H9 (cell line): ENCODE results near the gene CENPP. TPM values are rescaled to one million over a fixed set of nuclear protein-coding genes. Genes with fewer than 3 reads are reported as not detected.

Experiments
- DNase-seq: peaks from one replicate; pipeline ENCODE4 v3.0.0-alpha.2; 2017
- H2AFZ ChIP-seq: one replicate; pipeline ENCODE4 v1.6.1; 2013; ENCODE audit warnings: mild to moderate bottlenecking, low read length, control low read depth, moderate library complexity
- H2AK5ac ChIP-seq: 2 replicates; pipeline ENCODE4 v1.6.1; 2013; ENCODE audit warnings: low read length, control low read depth, mixed read lengths; ENCODE audit not compliant: insufficient read length
- H2BK120ac ChIP-seq: one replicate; pipeline ENCODE4 v1.6.1; 2013; ENCODE audit warnings: low read depth, mild to moderate bottlenecking, low read length, control low read depth, inconsistent platforms; ENCODE audit not compliant: poor library complexity, severe bottlenecking
- H2BK12ac ChIP-seq: 2 replicates; pipeline ENCODE4 v1.6.1; 2013; ENCODE audit warnings: low read length, control low read depth, mixed read lengths, low read depth; ENCODE audit not compliant: insufficient read length
- H2BK15ac ChIP-seq: 2 replicates; pipeline ENCODE4 v1.6.1; 2013; ENCODE audit warnings: low read depth, low read length, control low read depth
- H2BK20ac ChIP-seq: one replicate; pipeline ENCODE4 v1.6.1; 2013; ENCODE audit warnings: low read depth, mild to moderate bottlenecking, low read length, control low read depth, inconsistent platforms; ENCODE audit not compliant: poor library complexity, severe bottlenecking
- H2BK5ac ChIP-seq: 2 replicates; pipeline ENCODE4 v1.6.1; 2013; ENCODE audit warnings: low read length, control low read depth, mixed read lengths; ENCODE audit not compliant: insufficient read length
- H3K14ac ChIP-seq: 2 replicates; pipeline ENCODE4 v1.6.1; 2013; ENCODE audit warnings: low read length, control low read depth; ENCODE audit not compliant: insufficient read depth
- H3K18ac ChIP-seq: 2 replicates; pipeline ENCODE4 v1.6.1; 2013; ENCODE audit warnings: low read depth, mild to moderate bottlenecking, mixed read lengths, low read length, control low read depth; ENCODE audit not compliant: insufficient read length
- H3K23ac ChIP-seq: 2 replicates; pipeline ENCODE4 v1.6.1; 2013; ENCODE audit warnings: low read length, control low read depth, mixed read lengths, low read depth; ENCODE audit not compliant: insufficient read length
- H3K23me2 ChIP-seq: 2 replicates; pipeline ENCODE4 v1.6.1; 2013; ENCODE audit warnings: low read depth, mild to moderate bottlenecking, mixed read lengths, low read length, control low read depth; ENCODE audit not compliant: insufficient read length, poor library complexity, severe bottlenecking
- H3K27ac ChIP-seq: 2 replicates; pipeline ENCODE4 v1.5.1; 2013; ENCODE audit warnings: low read length, control low read depth, mixed read lengths, low read depth; ENCODE audit not compliant: insufficient read length
- H3K27me3 ChIP-seq: 2 replicates; pipeline ENCODE4 v1.6.1; 2013; ENCODE audit warnings: low read length, control low read depth, inconsistent platforms; ENCODE audit not compliant: insufficient read depth
- H3K4ac ChIP-seq: 2 replicates; pipeline ENCODE4 v1.6.1; 2013; ENCODE audit warnings: low read depth, mild to moderate bottlenecking, control low read depth, inconsistent platforms, low read length, moderate library complexity
- H3K4me1 ChIP-seq: 2 replicates; pipeline ENCODE4 v1.6.1; 2013; ENCODE audit warnings: low read length, control low read depth, inconsistent platforms; ENCODE audit not compliant: insufficient read depth
- H3K4me2 ChIP-seq: 2 replicates; pipeline ENCODE4 v1.6.1; 2013; ENCODE audit warnings: low read length, control low read depth, mixed read lengths; ENCODE audit not compliant: insufficient read length, insufficient read depth
- H3K56ac ChIP-seq: 2 replicates; pipeline ENCODE4 v1.6.1; 2013; ENCODE audit warnings: low read depth, mild to moderate bottlenecking, mixed read lengths, low read length, control low read depth; ENCODE audit not compliant: insufficient read length
- H3K79me1 ChIP-seq: 2 replicates; pipeline ENCODE4 v1.6.1; 2013; ENCODE audit warnings: low read depth, mild to moderate bottlenecking, moderate library complexity, low read length, control low read depth, inconsistent platforms; ENCODE audit not compliant: insufficient read depth, poor library complexity, severe bottlenecking
- H3K79me2 ChIP-seq: 2 replicates; pipeline ENCODE4 v1.6.1; 2013; ENCODE audit warnings: low read length, control low read depth, inconsistent platforms; ENCODE audit not compliant: insufficient read depth
- H3K9ac ChIP-seq: 2 replicates; pipeline ENCODE4 v1.6.1; 2013; ENCODE audit warnings: low read length, control low read depth, mixed read lengths; ENCODE audit not compliant: insufficient read length; ENCODE audit errors: extremely low read depth
- H3K9me3 ChIP-seq: one replicate; pipeline ENCODE4 v1.6.1; 2013; ENCODE audit warnings: low read depth, low read length, inconsistent platforms; ENCODE audit not compliant: control insufficient read depth
- H3T11ph ChIP-seq: one replicate; pipeline ENCODE4 v1.6.1; 2013; ENCODE audit warnings: mild to moderate bottlenecking, low read length, control low read depth, inconsistent platforms
- H4K20me1 ChIP-seq: one replicate; pipeline ENCODE4 v1.6.1; 2013; ENCODE audit not compliant: control insufficient read depth, insufficient read length, insufficient read depth
- H4K5ac ChIP-seq: 2 replicates; pipeline ENCODE4 v1.6.1; 2013; ENCODE audit warnings: low read depth, mild to moderate bottlenecking, mixed read lengths, low read length, control low read depth; ENCODE audit not compliant: insufficient read length
- H4K8ac ChIP-seq: replicated peaks from 2 replicates; pipeline ENCODE4 v1.6.1; 2013; ENCODE audit warnings: low read length, control low read depth, mixed read lengths, low read depth; ENCODE audit not compliant: insufficient read length
- H4K91ac ChIP-seq: 2 replicates; pipeline ENCODE4 v1.6.1; 2013; ENCODE audit warnings: low read depth, mild to moderate bottlenecking, moderate library complexity, mixed read lengths, low read length, control low read depth; ENCODE audit not compliant: insufficient read length
- H3K27ac Mint-ChIP-seq, 3 experiments: 2 replicates in 2 of 3; 3 replicates in 1 of 3; pipeline ENCODE4 v1.8.0; 2020 to 2021; ENCODE audit warnings: mixed read lengths in 3 of 3, mild to moderate bottlenecking in 1 of 3, moderate library complexity in 1 of 3
- H3K27me3 Mint-ChIP-seq: 2 replicates; pipeline ENCODE4 v1.8.0; 2021; ENCODE audit warnings: low read depth, mild to moderate bottlenecking, moderate library complexity, mixed read lengths
- H3K36me3 Mint-ChIP-seq, 3 experiments: 2 replicates in 2 of 3; 3 replicates in 1 of 3; pipeline ENCODE4 v1.8.0; 2020 to 2021; ENCODE audit warnings: low read depth in 3 of 3, mixed read lengths in 3 of 3; ENCODE audit not compliant: insufficient read depth in 1 of 3
- H3K4me1 Mint-ChIP-seq, 2 experiments: 2 replicates each; pipeline ENCODE4 v1.8.0; 2020; ENCODE audit warnings: mixed read lengths in 2 of 2
- H3K4me3 Mint-ChIP-seq, 2 experiments: 2 replicates in 1 of 2; 3 replicates in 1 of 2; pipeline ENCODE4 v1.8.0; 2020 to 2021; ENCODE audit warnings: mild to moderate bottlenecking in 2 of 2, mixed read lengths in 2 of 2, moderate library complexity in 1 of 2
- H3K9me3 Mint-ChIP-seq, 2 experiments: 2 replicates in 1 of 2; 3 replicates in 1 of 2; pipeline ENCODE4 v1.8.0; 2020; ENCODE audit warnings: mild to moderate bottlenecking in 2 of 2, mixed read lengths in 2 of 2, moderate library complexity in 1 of 2
- WGBS: extraction: QIAGEN DNeasy Blood & Tissue Kit; methylation state at CpG from one replicate; pipeline ENCODE4 v1.1.7; 2013; ENCODE audit warnings: missing lambda C conversion rate, low lambda C conversion rate, mixed read lengths; ENCODE audit not compliant: insufficient read length; ENCODE audit errors: extremely low coverage; 5-methylcytosine and 5-hydroxymethylcytosine counted together
- total RNA-seq: library from RNA; stranded (reverse); gene quantifications from 2 replicates; pipeline ENCODE4 v1.2.1, GENCODE V29; 2021
- TF ChIP-seq, protein P1 (sequence below): fragments of 200-600 bp; sonication (generic); conservative IDR thresholded peaks from 3 replicates; pipeline ENCODE4 v1.8.0; 2021; ENCODE audit warnings: antibody characterized with exemption, mild to moderate bottlenecking

Gene CENPP
- total RNA-seq, 1 experiment from 2014 or later: 9.1 TPM

DNA sequence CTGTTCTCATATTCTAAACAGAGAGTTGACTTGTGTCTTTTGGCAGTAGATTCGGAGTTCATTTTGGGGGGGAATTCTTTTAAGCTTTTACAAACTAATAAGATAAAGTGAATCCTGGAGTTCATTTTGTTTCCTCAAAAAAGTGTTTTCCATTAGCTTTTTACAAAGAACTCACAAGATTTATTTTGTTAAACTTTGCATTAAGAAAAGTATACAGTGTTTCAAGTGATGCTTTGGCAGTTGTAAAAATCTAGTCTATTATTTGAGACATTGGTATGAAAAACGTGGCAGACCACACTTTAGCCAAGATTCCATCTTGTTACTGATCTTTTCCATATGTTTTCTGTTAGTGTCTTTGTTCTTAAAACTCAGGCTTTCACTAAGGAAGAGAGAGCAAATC, 99.7 kb downstream of the CENPP start:
- Histone ChIP-seq H3K27ac (no peak overlapping the region), H3K18ac (no peak overlapping the region), H3K56ac (no peak overlapping the region), H3K23me2 (no peaks in the 10 kb centered on the region), H3K9ac (no peak overlapping the region), H2AK5ac (no peak overlapping the region), H2BK5ac (no peak overlapping the region), H3T11ph (no peak overlapping the region), H2BK15ac (no peak overlapping the region), H3K23ac (no peak overlapping the region), H2BK12ac (no peak overlapping the region), H2BK120ac (no peak overlapping the region), H3K79me2 (no peaks in the 10 kb centered on the region), H3K79me1 (no peaks in the 10 kb centered on the region), H4K91ac (no peak overlapping the region), H2BK20ac (no peak overlapping the region), H3K4me2 (no peak overlapping the region), H2AFZ (no peak overlapping the region), H4K20me1 (no peaks in the 10 kb centered on the region), H4K8ac (no peak overlapping the region), H3K14ac (no peak overlapping the region), H3K9me3 (no peaks in the 10 kb centered on the region), H4K5ac (no peak overlapping the region), H3K4ac (no peak overlapping the region), H3K4me1 (no peaks in the 10 kb centered on the region), H3K27me3 (no peaks in the 10 kb centered on the region)
- peaks cover 2 to 3% of the 10 kb centered on the region in 2 experiments; a peak in 2 of 4 replicates for H3K4me1 Mint-ChIP-seq
- TF ChIP-seq, protein P1, sequence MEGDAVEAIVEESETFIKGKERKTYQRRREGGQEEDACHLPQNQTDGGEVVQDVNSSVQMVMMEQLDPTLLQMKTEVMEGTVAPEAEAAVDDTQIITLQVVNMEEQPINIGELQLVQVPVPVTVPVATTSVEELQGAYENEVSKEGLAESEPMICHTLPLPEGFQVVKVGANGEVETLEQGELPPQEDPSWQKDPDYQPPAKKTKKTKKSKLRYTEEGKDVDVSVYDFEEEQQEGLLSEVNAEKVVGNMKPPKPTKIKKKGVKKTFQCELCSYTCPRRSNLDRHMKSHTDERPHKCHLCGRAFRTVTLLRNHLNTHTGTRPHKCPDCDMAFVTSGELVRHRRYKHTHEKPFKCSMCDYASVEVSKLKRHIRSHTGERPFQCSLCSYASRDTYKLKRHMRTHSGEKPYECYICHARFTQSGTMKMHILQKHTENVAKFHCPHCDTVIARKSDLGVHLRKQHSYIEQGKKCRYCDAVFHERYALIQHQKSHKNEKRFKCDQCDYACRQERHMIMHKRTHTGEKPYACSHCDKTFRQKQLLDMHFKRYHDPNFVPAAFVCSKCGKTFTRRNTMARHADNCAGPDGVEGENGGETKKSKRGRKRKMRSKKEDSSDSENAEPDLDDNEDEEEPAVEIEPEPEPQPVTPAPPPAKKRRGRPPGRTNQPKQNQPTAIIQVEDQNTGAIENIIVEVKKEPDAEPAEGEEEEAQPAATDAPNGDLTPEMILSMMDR: no peak
- H3K36me3 Mint-ChIP-seq: no peaks in the 10 kb centered on the region
- no CpG with 5 or more reads among the region's 2 CpGs for WGBS
- H3K9me3 Mint-ChIP-seq: no peaks in the 10 kb centered on the region
- H3K27ac Mint-ChIP-seq: no peak overlapping the region
- H3K27me3 Mint-ChIP-seq: no peaks in the 10 kb centered on the region
- H3K4me3 Mint-ChIP-seq: no peak overlapping the region
- DNase-seq: no peak
